Endometrial microvascular endothelial cells (primary cell): ENCODE results near the gene SERTM1. TPM values are rescaled to one million over a fixed set of nuclear protein-coding genes. Genes with fewer than 3 reads are reported as not detected.

Experiments
- in situ Hi-C: cut with HindIII; loops from 2 replicates; pipeline ENCODE4 v1.10.0; 2017; ENCODE audit warnings: low sequenced_read_pairs, low pct_unique_long_range_greater_than_20kb; ENCODE audit errors: inconsistent ontology term
- total RNA-seq: library from RNA; depleted of rRNA; stranded (reverse); fragments of >200 nt; gene quantifications from one replicate; pipeline ENCODE4 v1.2.3, GENCODE V29; 2015; ENCODE audit errors: inconsistent ontology term

Gene SERTM1
- not detected for total RNA-seq

DNA sequence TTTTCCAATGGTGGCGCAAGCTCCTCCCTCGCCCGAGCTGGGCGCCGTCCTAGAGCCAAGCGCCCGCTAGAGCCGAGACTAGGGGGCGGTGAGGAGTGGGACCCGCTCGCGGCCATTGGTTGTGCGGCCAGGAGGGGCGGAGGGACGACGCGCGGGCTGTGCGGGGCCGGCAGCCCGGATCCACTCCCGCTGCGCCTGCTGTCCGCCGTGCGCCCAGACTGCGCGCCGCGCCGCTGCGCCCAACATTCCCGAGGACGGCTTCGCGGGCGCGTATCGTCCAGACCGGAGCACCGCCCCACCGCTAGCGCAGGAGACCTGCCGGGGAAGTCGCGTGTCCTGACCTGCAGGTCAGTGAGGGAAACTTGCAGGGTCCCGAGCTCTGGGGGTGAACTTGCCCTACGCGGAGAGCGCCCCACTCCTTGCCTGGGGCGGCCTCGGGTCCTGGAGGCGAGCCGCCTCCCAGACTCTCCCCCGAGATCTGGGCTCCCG is at the start of gene SERTM1:
Gene SERTM1 (plus strand): TSS at position 183 of the 489 bp plus-strand sequence. CDS start 21,059 bp downstream, outside the sequence.
- in situ Hi-C loops = no loop called here

DNA sequence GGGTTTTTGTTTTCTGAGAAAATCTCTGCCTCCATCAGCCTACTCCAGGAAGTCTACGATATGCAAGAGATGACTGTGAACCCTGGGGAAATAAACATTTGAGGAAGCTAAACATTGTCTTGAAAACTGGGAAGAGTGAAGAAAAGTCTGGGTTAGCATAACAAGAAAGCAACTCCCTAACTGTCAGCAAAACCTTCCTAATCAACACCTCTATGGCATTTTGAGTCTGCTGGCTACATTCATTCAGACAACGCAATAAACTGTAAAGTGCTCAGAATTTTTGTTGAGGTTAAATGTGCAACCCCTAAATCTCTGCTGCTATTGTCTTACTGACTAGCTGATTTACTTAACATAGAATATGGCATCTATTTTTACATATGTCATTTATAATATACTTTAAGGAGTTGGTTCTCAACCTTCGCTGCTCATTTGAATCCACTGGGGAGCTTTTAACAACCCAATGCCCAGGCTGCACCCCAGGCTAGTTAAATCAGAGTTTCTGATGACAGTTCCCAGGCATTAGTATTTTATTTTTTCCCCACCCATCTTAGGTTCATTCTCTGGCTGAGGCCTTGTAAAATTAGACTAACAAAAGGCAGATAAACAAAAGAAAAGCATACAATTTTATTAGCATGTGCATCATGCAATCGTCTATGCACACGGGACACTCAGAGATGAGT is 45.3 kb upstream of the SERTM1 start:
- in situ Hi-C loops = no loop called here

GRCh38 chr13:36629057-36629385 is 44.8 kb upstream of the SERTM1 start:
- in situ Hi-C loops = no loop called here

DNA sequence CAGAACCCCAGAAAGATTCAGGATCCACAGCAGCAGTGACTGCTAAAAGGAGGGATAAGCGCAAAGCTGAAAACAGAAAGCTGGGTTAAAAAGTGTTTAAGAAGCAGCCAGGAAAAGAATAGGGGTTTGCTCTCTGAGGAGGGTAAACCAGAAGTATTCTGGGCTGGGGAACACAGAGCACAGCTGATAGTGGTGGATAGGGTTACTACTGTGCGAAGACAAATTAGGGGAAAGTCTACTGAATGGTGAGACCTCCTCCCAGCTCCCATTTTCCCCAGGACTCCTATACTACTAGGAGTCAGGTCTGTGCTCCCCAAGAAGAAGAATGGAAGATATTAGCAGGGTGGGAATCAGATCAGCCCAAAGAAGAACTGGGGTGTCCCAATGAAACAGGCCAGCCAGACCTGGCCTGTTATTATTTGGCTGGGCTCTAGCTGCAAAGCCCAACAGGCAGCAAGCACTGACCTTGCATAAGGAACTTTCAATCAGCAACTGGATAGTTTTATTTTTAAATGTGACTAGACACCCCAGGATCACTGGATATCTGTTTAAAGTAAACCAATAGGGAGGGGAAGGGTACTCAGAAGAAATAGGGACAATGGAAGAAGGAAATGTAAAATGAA is 43.5 kb upstream of the SERTM1 start:
- in situ Hi-C loops = no loop called here

GRCh38 chr13:36639610-36640009 is 34.2 kb upstream of the SERTM1 start:
- in situ Hi-C loops = no loop called here

DNA sequence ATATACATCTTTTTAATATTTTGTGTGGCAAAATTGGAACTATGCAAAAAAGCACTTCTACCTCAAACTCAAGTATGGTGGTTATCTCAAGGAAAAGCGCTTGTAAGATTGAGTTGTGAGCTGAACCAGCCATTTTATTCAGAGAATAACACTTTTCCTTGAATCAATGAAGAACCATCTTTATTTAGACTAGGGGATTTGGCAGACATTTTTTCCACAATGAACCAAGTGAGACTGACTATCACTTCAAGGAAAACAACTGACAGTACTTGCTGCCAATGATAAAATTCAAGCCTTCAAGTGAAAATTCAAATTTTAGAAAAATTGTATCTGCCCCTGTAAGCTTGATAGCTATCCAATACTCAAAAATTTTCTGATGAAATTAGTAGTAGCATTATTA is 23.2 kb upstream of the SERTM1 start:
- in situ Hi-C loops = no loop called here

- in situ Hi-C loops = no loop called here
Measured at GRCh38 chr13:36665630-36666029, 8.2 kb upstream of the SERTM1 start.

GRCh38 chr13:36666477-36667229 is 7.2 kb upstream of the SERTM1 start:
- in situ Hi-C loops = no loop called here

GRCh38 chr13:36668316-36668715 is 5.5 kb upstream of the SERTM1 start:
- in situ Hi-C loops = no loop called here

DNA sequence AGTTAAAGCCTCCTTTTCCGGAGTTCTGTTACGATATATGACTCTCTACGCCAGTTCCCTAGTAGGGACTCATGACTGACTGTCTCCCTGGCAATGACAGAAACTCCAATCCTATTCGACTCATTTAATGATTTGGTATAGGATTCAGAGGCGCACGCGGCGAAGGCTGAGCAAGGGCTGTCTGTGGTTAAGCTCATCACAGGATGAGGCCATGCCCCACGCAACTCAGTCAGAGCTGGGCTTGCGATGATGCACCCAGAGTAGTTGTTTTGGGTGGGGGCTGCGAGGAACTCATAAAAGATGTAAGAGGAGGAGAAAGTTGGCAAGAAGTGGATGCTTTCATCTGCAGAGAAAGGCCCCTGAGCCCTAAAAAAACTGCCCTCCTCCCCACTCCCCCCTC is 468 bp upstream of the SERTM1 start:
- in situ Hi-C loops = no loop called here

DNA sequence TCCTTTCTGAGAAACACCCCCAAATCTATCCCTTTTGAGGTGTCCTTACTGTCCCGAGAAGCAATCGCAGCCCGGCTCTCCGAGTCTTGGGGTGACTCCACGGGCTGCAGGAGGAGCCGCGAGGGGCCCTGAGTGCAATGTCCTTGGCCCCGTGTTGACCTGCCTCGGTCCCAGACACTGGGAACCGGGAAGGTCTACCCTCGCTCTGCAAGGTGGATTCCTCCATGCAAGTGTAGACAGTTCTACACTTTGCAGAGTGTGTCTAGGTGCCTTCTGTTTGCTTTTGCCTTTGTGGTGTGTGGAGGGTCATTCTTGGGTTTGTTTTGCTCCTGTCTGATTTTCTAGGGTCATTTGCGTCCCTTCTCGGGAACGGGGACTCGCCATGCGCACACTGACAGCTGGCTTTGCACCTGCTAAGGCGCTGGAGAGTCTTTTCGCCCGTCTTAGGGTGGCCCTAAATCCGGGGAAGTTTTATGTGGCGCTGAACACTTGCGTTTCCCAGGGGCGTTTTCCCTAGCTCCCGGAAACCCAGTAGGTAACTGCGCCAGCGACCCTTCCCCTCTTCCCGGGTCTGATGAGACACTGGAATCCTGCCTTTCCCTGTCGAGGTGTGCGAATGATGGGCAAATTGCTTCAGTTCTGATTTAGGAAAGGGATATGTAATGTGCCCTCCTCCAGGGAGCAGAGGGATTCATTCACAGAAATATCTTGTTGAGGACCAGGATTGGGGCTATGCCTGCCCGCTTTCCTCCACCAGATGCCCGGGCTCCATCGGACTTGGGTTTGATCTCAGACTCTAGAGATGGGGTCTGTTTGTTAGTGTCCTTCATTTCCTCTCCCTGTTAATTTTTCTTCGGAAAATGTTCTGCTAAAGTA is 755 bp downstream of the SERTM1 start:
- in situ Hi-C loops = no loop called here

DNA sequence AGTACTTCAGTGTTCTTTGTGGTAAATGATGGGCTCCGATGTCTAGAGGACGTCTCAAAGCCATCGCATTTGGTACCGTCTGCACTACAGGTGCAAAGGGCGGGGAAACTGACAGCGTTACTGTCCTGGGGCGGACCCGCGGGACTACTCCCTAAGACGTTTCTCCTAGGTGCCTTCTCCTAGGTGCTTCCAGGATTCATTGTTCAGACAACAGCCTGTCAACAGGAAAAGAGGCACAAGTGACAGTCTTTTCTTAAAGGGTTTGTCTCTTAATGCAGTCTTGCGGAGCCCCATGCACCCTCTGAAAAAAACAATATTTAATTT is 1.4 kb downstream of the SERTM1 start:
- in situ Hi-C loops = no loop called here

- in situ Hi-C loops = no loop called here
Measured at GRCh38 chr13:36680913-36681312, 7.1 kb downstream of the SERTM1 start.

DNA sequence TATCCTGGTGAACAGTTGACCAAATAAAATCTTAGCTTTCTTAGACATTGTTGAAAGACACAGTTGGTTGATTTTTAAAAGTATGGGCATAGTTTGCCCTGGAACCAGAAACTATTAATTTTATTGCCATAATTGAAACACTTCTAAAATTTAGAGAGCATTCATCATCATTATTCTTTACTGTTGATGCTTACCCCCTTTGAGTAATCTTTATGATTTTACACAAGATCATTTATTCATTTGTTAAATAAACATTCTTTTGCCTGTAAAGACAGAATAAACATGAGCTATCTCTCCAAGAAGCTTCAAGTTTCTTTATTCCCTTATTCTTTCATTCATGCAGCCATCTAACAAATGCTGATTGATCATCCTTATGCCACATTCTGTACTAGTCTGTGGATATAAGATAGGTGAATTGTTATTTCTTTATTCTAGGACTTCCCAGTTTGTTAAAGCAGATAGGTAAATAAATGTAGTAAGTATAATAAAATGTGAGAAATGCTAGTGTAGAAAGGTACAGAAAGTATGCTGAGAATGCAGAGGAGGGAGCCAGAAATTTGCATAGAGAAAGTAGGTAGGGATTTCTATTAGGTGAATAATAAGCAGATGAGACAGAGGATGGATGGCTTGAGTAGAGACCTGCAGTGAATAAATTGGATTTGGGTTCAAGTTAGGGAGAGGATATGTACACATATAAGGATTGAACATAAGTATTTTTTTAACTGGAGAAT is 8.2 kb downstream of the SERTM1 start:
- in situ Hi-C loops = no loop called here

DNA sequence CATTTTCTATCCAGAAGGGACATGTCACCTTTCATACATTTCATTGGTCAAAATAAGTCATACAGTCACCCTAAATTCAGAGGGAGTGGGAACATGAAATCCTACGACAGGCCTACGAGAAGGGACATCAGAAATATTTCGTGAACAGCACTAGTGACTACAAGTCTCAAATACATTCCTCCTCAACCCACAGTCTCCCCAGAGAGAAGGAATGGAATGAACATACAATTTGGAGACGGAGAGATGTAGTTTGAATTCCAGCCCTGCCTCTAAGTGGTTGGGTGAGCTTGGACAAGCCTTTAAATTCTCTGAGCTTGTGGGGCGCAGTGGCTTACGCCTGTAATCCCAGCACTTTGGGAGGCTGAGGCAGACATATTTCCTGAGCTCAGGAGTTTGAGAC is 9.9 kb downstream of the SERTM1 start:
- in situ Hi-C loops = no loop called here

- in situ Hi-C loops = no loop called here
Measured at GRCh38 chr13:36685927-36686326, 12.1 kb downstream of the SERTM1 start.

DNA sequence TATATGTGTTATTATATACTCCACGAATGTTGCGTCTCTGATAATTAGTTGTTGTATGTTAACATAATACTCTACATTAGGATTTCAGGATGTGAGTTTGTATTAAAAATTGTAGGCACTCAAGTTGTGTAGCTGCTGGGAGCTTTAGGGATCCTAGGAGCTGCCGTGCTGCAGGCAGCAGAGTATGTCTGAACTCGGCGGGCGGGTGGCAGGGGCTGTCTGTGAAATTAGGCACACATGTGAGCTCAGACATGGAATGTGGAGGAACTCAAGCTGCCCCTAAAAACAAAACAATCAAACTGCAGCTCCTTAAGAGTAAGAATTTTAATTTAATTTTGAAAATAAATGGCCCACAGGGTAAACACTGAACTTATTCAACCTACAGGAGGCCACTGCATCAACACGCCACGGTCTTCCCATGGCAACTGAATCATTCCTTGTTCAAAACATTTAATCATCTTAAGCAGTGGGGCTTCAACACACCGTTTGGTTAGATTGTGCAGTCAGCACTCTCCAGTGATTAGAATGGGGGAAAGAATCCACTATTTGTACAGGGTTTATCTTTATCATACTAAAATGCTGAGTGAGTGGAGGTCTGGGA is 22.7 kb downstream of the SERTM1 start:
- in situ Hi-C loops = no loop called here

GRCh38 chr13:36700170-36700569 is 26.4 kb downstream of the SERTM1 start:
- in situ Hi-C loops = no loop called here
